Stimulated activated CD4-positive, alpha-beta T cell treated with anti-CD3 and anti-CD28 coated beads, Interleukin-15, amount 100 ng/mL, for 24 hours (primary cell): Measurements from ENCODE around the gene GNG12.
A peak's percentile ranks its signal among the peaks of the same experiment; 100 is the strongest.

Experiments
- DNase-seq: peaks from one replicate; pipeline ENCODE4 v3.0.0-alpha.2; 2020

Gene GNG12

GRCh38 chr1:67695963-67696362 is 137.3 kb downstream of the GNG12 start:
- no peak for DNase-seq

GRCh38 chr1:67691712-67692111 is 141.6 kb downstream of the GNG12 start:
- DNase-seq = no peak

- DNase-seq = no peak
Measured at GRCh38 chr1:67690411-67690810, 142.9 kb downstream of the GNG12 start.

GRCh38 chr1:67690018-67690363 is 143.3 kb downstream of the GNG12 start:
- no peak for DNase-seq

DNA sequence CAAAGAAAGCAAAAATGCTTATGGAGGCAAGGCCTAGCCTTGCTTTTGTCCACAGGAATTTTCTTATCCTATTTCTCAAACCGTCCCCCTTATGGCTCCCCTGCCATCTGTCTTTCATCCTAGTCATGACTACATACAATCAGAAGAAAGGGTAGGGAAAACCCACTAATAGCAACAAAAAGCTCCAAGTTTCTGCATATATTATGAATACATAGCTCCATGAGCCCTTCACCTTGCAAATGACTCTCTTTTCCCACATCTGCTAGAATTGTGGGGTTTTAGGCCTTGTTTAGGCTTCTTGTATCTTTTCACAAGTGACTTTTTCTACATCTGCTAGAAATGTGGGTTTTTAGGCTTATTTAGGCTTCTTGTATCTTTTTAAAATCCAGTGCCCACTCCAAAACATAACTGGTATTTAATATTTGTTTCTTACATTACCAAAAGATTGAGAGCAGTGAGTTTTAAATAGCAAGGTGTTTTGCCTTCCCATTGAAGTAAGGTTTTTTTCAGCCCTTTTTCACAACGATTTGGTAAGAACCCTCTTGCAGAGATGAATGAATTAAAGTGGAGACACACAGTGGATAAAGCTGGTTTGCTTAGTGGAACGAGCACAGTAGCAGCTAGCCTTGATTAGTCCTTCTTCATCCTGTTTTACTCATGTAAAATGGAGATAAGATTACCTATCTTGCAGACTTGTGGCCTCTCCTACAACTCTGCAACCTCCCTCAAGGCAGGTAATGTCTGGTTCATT is 143.8 kb downstream of the GNG12 start:
- no peak for DNase-seq

GRCh38 chr1:67688526-67689219 is 144.6 kb downstream of the GNG12 start:
- DNase-seq = no peak

- DNase-seq = no peak
Measured at GRCh38 chr1:67687649-67688048, 145.6 kb downstream of the GNG12 start.

DNA sequence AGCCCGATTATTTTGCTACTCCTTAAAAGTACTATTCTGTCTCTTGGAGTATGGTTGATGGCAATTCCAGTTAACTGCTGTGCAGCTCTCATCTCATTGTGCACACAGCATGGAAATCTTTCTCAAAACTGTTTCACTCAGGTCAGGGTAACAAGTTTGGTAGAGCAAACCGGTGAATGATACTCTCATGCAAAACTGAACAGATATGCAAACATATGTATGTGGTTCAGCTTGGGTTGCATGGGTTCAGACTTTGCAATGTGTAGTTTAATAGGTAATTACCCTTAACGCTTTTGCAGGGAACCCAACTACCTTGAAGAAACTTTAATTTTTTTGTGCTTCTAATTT is 146.1 kb downstream of the GNG12 start:
- DNase-seq = no peak

DNA sequence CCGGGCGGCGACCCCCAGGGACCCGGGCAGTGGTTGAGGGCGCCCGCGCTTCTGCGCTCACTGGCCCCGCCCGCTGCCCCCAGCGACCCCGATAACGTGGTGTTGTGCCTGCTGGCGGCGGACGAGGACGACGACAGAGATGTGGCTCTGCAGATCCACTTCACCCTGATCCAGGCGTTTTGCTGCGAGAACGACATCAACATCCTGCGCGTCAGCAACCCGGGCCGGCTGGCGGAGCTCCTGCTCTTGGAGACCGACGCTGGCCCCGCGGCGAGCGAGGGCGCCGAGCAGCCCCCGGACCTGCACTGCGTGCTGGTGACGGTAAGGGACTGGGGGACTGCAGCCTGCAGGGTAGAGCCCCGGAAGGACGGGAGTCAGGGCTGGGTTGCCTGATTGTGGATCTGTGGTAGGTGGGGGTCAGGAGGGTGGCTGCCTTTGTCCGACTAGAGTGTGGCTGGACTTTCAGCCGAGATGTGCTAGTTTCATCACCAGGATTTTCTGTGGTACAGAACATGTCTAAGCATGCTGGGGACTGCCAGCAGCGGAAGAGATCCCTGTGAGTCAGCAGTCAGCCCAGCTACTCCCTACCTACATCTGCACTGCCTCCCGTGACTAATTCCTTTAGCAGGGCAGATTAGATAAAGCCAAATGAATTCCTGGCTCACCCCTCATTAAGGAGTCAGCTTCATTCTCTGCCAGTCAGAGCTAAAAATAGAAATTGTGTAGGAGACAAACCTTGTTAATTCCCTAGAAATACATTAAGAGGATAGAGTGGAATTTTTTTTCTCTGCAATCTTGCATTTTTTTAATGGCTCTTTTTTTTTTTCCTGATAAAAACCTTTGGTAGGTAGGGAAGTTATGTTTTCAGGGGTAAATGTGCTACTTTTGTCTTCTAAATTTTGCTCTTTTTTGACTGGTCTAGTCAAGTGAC is 146.7 kb downstream of the GNG12 start:
- peak; percentile 70 for DNase-seq

GRCh38 chr1:67685558-67686266 is 147.6 kb downstream of the GNG12 start:
- peak; percentile 74 for DNase-seq

GRCh38 chr1:67685067-67685557 is 148.2 kb downstream of the GNG12 start, which contains the start of gene GADD45A:
TSS of gene GADD45A (plus strand) at chr1:67685201. CDS start at chr1:67685495, 294 bp downstream.
- DNase-seq = peak; percentile 96

GRCh38 chr1:67684526-67685066 is 148.7 kb downstream of the GNG12 start:
- DNase-seq = no peak

GRCh38 chr1:67683766-67684525 is 149.3 kb downstream of the GNG12 start:
- peak; percentile 70 for DNase-seq

GRCh38 chr1:67683316-67683715 is 150.0 kb downstream of the GNG12 start:
- DNase-seq = no peak

- DNase-seq = no peak
Measured at GRCh38 chr1:67682659-67683197, 150.5 kb downstream of the GNG12 start.

DNA sequence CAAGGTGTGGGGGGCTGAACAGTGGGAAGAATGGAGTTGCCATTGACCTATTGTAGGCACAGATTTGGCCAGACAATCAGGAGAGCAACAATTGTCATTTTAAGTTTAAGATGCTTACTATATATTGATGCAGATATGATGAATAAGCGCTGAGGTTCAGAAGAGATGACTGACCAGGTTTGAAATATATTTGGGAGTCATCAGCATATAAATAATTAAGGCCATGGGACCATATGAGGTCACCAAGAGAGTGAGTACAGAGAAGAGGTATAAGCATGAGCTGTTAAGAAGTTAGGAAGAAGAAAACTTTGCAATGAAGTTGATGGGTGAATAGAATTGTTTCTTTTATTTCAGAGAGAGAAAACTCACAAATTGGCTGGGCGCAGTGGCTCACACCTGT is 152.8 kb downstream of the GNG12 start:
- DNase-seq = no peak

- DNase-seq = no peak
Measured at GRCh38 chr1:67679691-67680090, 153.6 kb downstream of the GNG12 start.

DNA sequence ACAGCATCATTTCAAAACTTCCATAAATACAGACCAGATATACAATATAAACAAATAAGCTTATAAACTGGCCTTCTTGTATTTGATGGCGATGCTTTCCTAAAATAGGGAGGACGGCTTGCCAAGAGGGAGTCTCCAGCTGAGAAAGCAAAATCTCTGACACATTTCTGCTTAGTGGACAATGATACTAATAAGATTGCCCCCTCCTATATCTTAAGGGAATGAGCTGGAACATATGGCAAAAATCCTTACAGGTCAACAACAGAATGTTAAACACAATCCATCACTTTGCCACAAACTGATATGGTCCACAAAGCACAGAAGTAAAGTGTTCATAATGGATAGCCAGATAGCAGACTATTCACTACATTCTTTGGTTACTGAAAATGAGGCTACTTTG is 155.3 kb downstream of the GNG12 start:
- DNase-seq = no peak

- DNase-seq = no peak
Measured at GRCh38 chr1:67677408-67677807, 155.9 kb downstream of the GNG12 start.

GRCh38 chr1:67676946-67677345 is 156.3 kb downstream of the GNG12 start:
- DNase-seq = no peak

- DNase-seq = no peak
Measured at GRCh38 chr1:67676287-67676686, 157.0 kb downstream of the GNG12 start.
